ENCODE measurements around the gene MRI1. TPM values are rescaled to one million over a fixed set of nuclear protein-coding genes. Genes with fewer than 3 reads are reported as not detected.

Gene MRI1
- total RNA-seq, 1 donor from 2014 or later = 165 TPM

GRCh38 chr19:13726323-13726722 is 38.0 kb upstream of the MRI1 start:
- no peak for DNase-seq (ENCODE audit: low spot score)
- H3K36me3 Mint-ChIP-seq (ENCODE audit: low read depth, unreplicated experiment) = no peaks in the 10 kb centered on the region
- H3K27ac Mint-ChIP-seq (ENCODE audit: unreplicated experiment) = no peak overlapping the region
- peaks cover 8% of the 10 kb centered on the region for H3K4me1 Mint-ChIP-seq (ENCODE audit: unreplicated experiment)
- H3K27me3 Mint-ChIP-seq (ENCODE audit: unreplicated experiment) = peaks cover 3% of the 10 kb centered on the region
- H3K4me3 Mint-ChIP-seq (ENCODE audit: unreplicated experiment) = no peak overlapping the region
- no peaks in the 10 kb centered on the region for H3K9me3 Mint-ChIP-seq (ENCODE audit: unreplicated experiment)
- no peak for TF ChIP-seq CTCF (IDR thresholded peaks at IDR 0.05; ENCODE audit: unreplicated experiment)

- Mint-ChIP-seq H3K27ac (ENCODE audit: unreplicated experiment) (no peak overlapping the region), H3K4me3 (ENCODE audit: unreplicated experiment) (no peak overlapping the region), H3K27me3 (ENCODE audit: unreplicated experiment) (peaks cover 4% of the 10 kb centered on the region), H3K36me3 (ENCODE audit: low read depth, unreplicated experiment) (no peaks in the 10 kb centered on the region), H3K9me3 (ENCODE audit: unreplicated experiment) (no peaks in the 10 kb centered on the region), H3K4me1 (ENCODE audit: unreplicated experiment) (peaks cover 13% of the 10 kb centered on the region)
- no peak for TF ChIP-seq CTCF (IDR thresholded peaks at IDR 0.05; ENCODE audit: unreplicated experiment)
- no peak for DNase-seq (ENCODE audit: low spot score)
Measured at GRCh38 chr19:13727798-13728197, 36.5 kb upstream of the MRI1 start.

GRCh38 chr19:13729859-13730258 is 34.5 kb upstream of the MRI1 start:
- H3K27ac Mint-ChIP-seq (ENCODE audit: unreplicated experiment) = no peak overlapping the region
- H3K27me3 Mint-ChIP-seq (ENCODE audit: unreplicated experiment) = peaks cover 3% of the 10 kb centered on the region

GRCh38 chr19:13731147-13731964 is 33.0 kb upstream of the MRI1 start:
- peaks cover 3% of the 10 kb centered on the region for H3K27me3 Mint-ChIP-seq (ENCODE audit: unreplicated experiment)
- H3K4me3 Mint-ChIP-seq (ENCODE audit: unreplicated experiment) = peak overlapping the region; percentile 84
- peaks cover 16% of the 10 kb centered on the region for H3K4me1 Mint-ChIP-seq (ENCODE audit: unreplicated experiment)
- TF ChIP-seq CTCF (IDR thresholded peaks at IDR 0.05; ENCODE audit: unreplicated experiment) = no peak
- peak; percentile 97 for DNase-seq (ENCODE audit: low spot score)
- no peaks in the 10 kb centered on the region for H3K36me3 Mint-ChIP-seq (ENCODE audit: low read depth, unreplicated experiment)
- H3K9me3 Mint-ChIP-seq (ENCODE audit: unreplicated experiment) = no peaks in the 10 kb centered on the region
- H3K27ac Mint-ChIP-seq (ENCODE audit: unreplicated experiment) = peak overlapping the region; percentile 99

More at GRCh38 chr19:13729859-13730258, 34.5 kb upstream of the MRI1 start:
- TF ChIP-seq CTCF (IDR thresholded peaks at IDR 0.05; ENCODE audit: unreplicated experiment) = no peak
- H3K4me3 Mint-ChIP-seq (ENCODE audit: unreplicated experiment) = no peak overlapping the region
- H3K4me1 Mint-ChIP-seq (ENCODE audit: unreplicated experiment) = peaks cover 13% of the 10 kb centered on the region
- H3K9me3 Mint-ChIP-seq (ENCODE audit: unreplicated experiment) = no peaks in the 10 kb centered on the region
- H3K36me3 Mint-ChIP-seq (ENCODE audit: low read depth, unreplicated experiment) = no peaks in the 10 kb centered on the region
- DNase-seq (ENCODE audit: low spot score) = no peak

- H3K4me3 Mint-ChIP-seq (ENCODE audit: unreplicated experiment) = peak overlapping the region; percentile 79
Measured at GRCh38 chr19:13732337-13732736, 32.0 kb upstream of the MRI1 start.

More at GRCh38 chr19:13732337-13732736, 32.0 kb upstream of the MRI1 start:
- TF ChIP-seq CTCF (IDR thresholded peaks at IDR 0.05; ENCODE audit: unreplicated experiment) = no peak
- Mint-ChIP-seq H3K36me3 (ENCODE audit: low read depth, unreplicated experiment) (no peaks in the 10 kb centered on the region), H3K9me3 (ENCODE audit: unreplicated experiment) (no peaks in the 10 kb centered on the region), H3K27ac (ENCODE audit: unreplicated experiment) (no peak overlapping the region), H3K4me1 (ENCODE audit: unreplicated experiment) (peaks cover 16% of the 10 kb centered on the region), H3K27me3 (ENCODE audit: unreplicated experiment) (peaks cover 3% of the 10 kb centered on the region)
- DNase-seq (ENCODE audit: low spot score) = no peak

Measured in endothelial cell (in vitro differentiated cells).